GM12891 (cell line): ENCODE results near the gene BCL6.

ENCODE experiments used
- PAX5 ChIP-seq: IDR thresholded peaks from 2 replicates; pipeline ENCODE4 v1.6.1; 2011; ENCODE audit warnings: low read length, moderate library complexity, mild to moderate bottlenecking; ENCODE audit not compliant: insufficient read depth, severe bottlenecking
- POLR2A ChIP-seq: IDR thresholded peaks from 2 replicates; pipeline ENCODE4 v1.6.1; 2011; ENCODE audit warnings: low read depth, low read length, control low read depth
- POLR2AphosphoS5 ChIP-seq: IDR thresholded peaks from 2 replicates; pipeline ENCODE4 v1.6.1; 2011; ENCODE audit warnings: low read depth, low read length, control low read depth
- SPI1 ChIP-seq: IDR thresholded peaks from 2 replicates; pipeline ENCODE4 v1.6.1; 2011; ENCODE audit warnings: low read depth, low read length, control low read depth
- TAF1 ChIP-seq: IDR thresholded peaks from 2 replicates; pipeline ENCODE4 v1.6.1; 2011; ENCODE audit warnings: low read depth, low read length, control low read depth

- no peak for TF ChIP-seq SPI1
- no peak for TF ChIP-seq TAF1
- TF ChIP-seq POLR2A: no peak
- no peak for TF ChIP-seq POLR2AphosphoS5
- no peak for TF ChIP-seq PAX5
These were observed 23.1 kb downstream of the BCL6 start for GRCh38 chr3:187722206-187722612.
